Neural cell (in vitro differentiated cells): ENCODE measurements around the gene CR1. TPM values are rescaled to one million over a fixed set of nuclear protein-coding genes. Genes with fewer than 3 reads are reported as not detected.

Experiments used
- H2AFZ ChIP-seq: fragments of 200-600, 300-800 bp; sonication (generic), shearing (Covaris generic); 2 replicates; pipeline ENCODE4 v1.6.0; 2014; ENCODE audit warnings: low read depth, mild to moderate bottlenecking, antibody characterized with exemption, low read length, moderate library complexity
- H3F3A ChIP-seq: fragments of 200-600 bp; shearing (Covaris generic); 2 replicates; pipeline ENCODE4 v1.6.1; 2016; ENCODE audit warnings: mild to moderate bottlenecking, moderate library complexity, mixed read lengths, antibody characterized with exemption, low read length; ENCODE audit not compliant: insufficient read depth, poor library complexity, severe bottlenecking
- H3K27ac ChIP-seq: fragments of 200-600, 300-800 bp; sonication (generic), shearing (Covaris generic); 2 replicates; pipeline ENCODE4 v1.5.1; 2014; ENCODE audit warnings: mild to moderate bottlenecking, low read length, moderate library complexity
- H3K27me3 ChIP-seq: fragments of 300-800, 200-600 bp; sonication (generic), shearing (Covaris generic); 2 replicates; pipeline ENCODE4 v1.6.0; 2014; ENCODE audit warnings: mild to moderate bottlenecking, low read depth, low read length, moderate library complexity; ENCODE audit not compliant: insufficient read depth
- H3K36me3 ChIP-seq: fragments of 300-800, 200-600 bp; sonication (generic), shearing (Covaris generic); 2 replicates; pipeline ENCODE4 v1.5.1; 2014; ENCODE audit warnings: mild to moderate bottlenecking, antibody characterized with exemption, low read length, moderate library complexity; ENCODE audit not compliant: insufficient read depth
- H3K4me2 ChIP-seq: fragments of 300-800, 200-600 bp; sonication (generic), shearing (Covaris generic); 2 replicates; pipeline ENCODE4 v1.6.0; 2014; ENCODE audit warnings: mild to moderate bottlenecking, low read length
- H3K4me3 ChIP-seq: fragments of 300-800, 200-600 bp; sonication (generic), shearing (Covaris generic); 2 replicates; pipeline ENCODE4 v1.5.1; 2014; ENCODE audit warnings: mild to moderate bottlenecking, low read length, moderate library complexity
- H3K79me2 ChIP-seq: fragments of 200-600 bp; shearing (Covaris generic); replicated peaks from 2 replicates; pipeline ENCODE4 v1.6.0; 2014; ENCODE audit warnings: mild to moderate bottlenecking, low read length, moderate library complexity; ENCODE audit not compliant: insufficient read depth
- H3K9ac ChIP-seq: fragments of 300-800, 200-600 bp; sonication (generic), shearing (Covaris generic); 2 replicates; pipeline ENCODE4 v1.6.1; 2016; ENCODE audit warnings: mild to moderate bottlenecking, low read length, mixed read lengths
- H3K9me2 ChIP-seq: fragments of 200-600 bp; shearing (Covaris generic); 2 replicates; pipeline ENCODE4 v1.6.1; 2016; ENCODE audit warnings: mild to moderate bottlenecking, low read length, mixed read lengths; ENCODE audit not compliant: insufficient read depth
- H3K9me3 ChIP-seq: fragments of 200-600, 300-800 bp; sonication (generic), shearing (Covaris generic); 2 replicates; pipeline ENCODE4 v1.6.1; 2016; ENCODE audit warnings: mild to moderate bottlenecking, mixed run types, low read length, moderate library complexity, mixed read lengths
- H4K20me1 ChIP-seq: fragments of 200-600 bp; shearing (Covaris generic); 2 replicates; pipeline ENCODE4 v1.6.1; 2016; ENCODE audit warnings: mild to moderate bottlenecking, mixed run types; ENCODE audit not compliant: insufficient read depth
- EP300 ChIP-seq: fragments of 450-650 bp; conservative IDR thresholded peaks from 2 replicates; pipeline ENCODE4 v1.6.1; 2014; ENCODE audit warnings: antibody characterized with exemption, mild to moderate bottlenecking, moderate library complexity; ENCODE audit not compliant: poor library complexity, severe bottlenecking
- EZH2 ChIP-seq: fragments of 200-600, 300-800 bp; shearing (Covaris generic), sonication (generic); IDR thresholded peaks from 2 replicates; pipeline ENCODE4 v1.6.1; 2014; ENCODE audit warnings: antibody characterized with exemption, low read length, borderline replicate concordance, mild to moderate bottlenecking; ENCODE audit not compliant: insufficient read depth, poor library complexity, severe bottlenecking
- MXI1 ChIP-seq: fragments of 450-650 bp; conservative IDR thresholded peaks from 2 replicates; pipeline ENCODE4 v1.6.1; 2014; ENCODE audit warnings: antibody characterized with exemption, mild to moderate bottlenecking; ENCODE audit not compliant: poor library complexity, severe bottlenecking
- POLR2AphosphoS5 ChIP-seq: IDR thresholded peaks from 2 replicates; pipeline ENCODE4 v1.6.1; 2012
- RAD21 ChIP-seq: fragments of 450-650 bp; conservative IDR thresholded peaks from 2 replicates; pipeline ENCODE4 v1.6.1; 2014; ENCODE audit warnings: antibody characterized with exemption, mild to moderate bottlenecking, moderate library complexity
- SMC3 ChIP-seq: fragments of 450-650 bp; conservative IDR thresholded peaks from 2 replicates; pipeline ENCODE4 v1.6.1; 2014; ENCODE audit warnings: antibody characterized with exemption, mild to moderate bottlenecking, moderate library complexity; ENCODE audit not compliant: poor library complexity
- TAF1 ChIP-seq: IDR thresholded peaks from 2 replicates; pipeline ENCODE4 v1.6.1; 2012; ENCODE audit warnings: low read depth
- polyA plus RNA-seq: library from polyadenylated mRNA; depleted of rRNA; stranded (reverse); fragments of >200 nt; gene quantifications from 2 replicates; pipeline ENCODE4 v1.2.3, GENCODE V29; 2014
- TF ChIP-seq, protein P1 (sequence below): IDR thresholded peaks from 2 replicates; pipeline ENCODE4 v1.6.1; 2012; ENCODE audit warnings: borderline replicate concordance
- TF ChIP-seq, protein P2 (sequence below): fragments of 450-650 bp; IDR thresholded peaks from 2 replicates; pipeline ENCODE4 v1.5.1; 2014; ENCODE audit warnings: antibody characterized with exemption, mild to moderate bottlenecking, moderate library complexity; ENCODE audit not compliant: poor library complexity, severe bottlenecking

The CR1 gene
- polyA plus RNA-seq, 1 donor from 2014 or later, result not detected

DNA sequence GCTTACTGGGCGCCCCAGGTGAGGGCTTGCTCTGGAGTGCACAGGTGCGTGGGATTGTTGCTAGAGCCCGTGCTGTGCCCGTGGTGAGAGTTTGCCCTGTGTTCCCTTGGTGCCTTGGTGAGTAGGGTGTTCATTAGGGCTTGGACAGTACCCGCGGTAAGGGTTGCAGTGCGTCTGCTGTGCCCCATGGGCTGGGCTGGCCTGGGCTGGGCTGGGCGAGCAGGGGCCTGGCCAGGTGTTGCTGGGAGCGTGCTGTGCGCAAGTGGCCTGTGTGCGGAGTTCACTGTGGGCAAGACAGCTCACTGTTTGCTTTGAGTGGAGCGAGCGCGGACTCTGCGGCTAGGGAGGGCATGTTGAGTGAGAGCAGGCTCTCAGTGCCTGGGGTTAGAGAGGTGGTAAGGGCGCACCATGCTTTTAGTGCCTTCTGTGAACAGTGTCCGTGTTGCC lies 149.7 kb downstream of the CR1 start:
- no peak for TF ChIP-seq EP300
- TF ChIP-seq, protein P1, sequence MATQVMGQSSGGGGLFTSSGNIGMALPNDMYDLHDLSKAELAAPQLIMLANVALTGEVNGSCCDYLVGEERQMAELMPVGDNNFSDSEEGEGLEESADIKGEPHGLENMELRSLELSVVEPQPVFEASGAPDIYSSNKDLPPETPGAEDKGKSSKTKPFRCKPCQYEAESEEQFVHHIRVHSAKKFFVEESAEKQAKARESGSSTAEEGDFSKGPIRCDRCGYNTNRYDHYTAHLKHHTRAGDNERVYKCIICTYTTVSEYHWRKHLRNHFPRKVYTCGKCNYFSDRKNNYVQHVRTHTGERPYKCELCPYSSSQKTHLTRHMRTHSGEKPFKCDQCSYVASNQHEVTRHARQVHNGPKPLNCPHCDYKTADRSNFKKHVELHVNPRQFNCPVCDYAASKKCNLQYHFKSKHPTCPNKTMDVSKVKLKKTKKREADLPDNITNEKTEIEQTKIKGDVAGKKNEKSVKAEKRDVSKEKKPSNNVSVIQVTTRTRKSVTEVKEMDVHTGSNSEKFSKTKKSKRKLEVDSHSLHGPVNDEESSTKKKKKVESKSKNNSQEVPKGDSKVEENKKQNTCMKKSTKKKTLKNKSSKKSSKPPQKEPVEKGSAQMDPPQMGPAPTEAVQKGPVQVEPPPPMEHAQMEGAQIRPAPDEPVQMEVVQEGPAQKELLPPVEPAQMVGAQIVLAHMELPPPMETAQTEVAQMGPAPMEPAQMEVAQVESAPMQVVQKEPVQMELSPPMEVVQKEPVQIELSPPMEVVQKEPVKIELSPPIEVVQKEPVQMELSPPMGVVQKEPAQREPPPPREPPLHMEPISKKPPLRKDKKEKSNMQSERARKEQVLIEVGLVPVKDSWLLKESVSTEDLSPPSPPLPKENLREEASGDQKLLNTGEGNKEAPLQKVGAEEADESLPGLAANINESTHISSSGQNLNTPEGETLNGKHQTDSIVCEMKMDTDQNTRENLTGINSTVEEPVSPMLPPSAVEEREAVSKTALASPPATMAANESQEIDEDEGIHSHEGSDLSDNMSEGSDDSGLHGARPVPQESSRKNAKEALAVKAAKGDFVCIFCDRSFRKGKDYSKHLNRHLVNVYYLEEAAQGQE, result no peak
- TF ChIP-seq MXI1, result no peak
- no peak for TF ChIP-seq POLR2AphosphoS5
- TF ChIP-seq RAD21, result no peak
- no peak for TF ChIP-seq TAF1
- TF ChIP-seq, protein P2, sequence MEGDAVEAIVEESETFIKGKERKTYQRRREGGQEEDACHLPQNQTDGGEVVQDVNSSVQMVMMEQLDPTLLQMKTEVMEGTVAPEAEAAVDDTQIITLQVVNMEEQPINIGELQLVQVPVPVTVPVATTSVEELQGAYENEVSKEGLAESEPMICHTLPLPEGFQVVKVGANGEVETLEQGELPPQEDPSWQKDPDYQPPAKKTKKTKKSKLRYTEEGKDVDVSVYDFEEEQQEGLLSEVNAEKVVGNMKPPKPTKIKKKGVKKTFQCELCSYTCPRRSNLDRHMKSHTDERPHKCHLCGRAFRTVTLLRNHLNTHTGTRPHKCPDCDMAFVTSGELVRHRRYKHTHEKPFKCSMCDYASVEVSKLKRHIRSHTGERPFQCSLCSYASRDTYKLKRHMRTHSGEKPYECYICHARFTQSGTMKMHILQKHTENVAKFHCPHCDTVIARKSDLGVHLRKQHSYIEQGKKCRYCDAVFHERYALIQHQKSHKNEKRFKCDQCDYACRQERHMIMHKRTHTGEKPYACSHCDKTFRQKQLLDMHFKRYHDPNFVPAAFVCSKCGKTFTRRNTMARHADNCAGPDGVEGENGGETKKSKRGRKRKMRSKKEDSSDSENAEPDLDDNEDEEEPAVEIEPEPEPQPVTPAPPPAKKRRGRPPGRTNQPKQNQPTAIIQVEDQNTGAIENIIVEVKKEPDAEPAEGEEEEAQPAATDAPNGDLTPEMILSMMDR, result no peak
- no peak for TF ChIP-seq SMC3
- TF ChIP-seq EZH2, result no peak
- H3K79me2 ChIP-seq, result no peaks in the 10 kb centered on the region
- H3K4me2 ChIP-seq, result no peak overlapping the region
- no peaks in the 10 kb centered on the region for H3K36me3 ChIP-seq
- H3K9me2 ChIP-seq, result no peaks in the 10 kb centered on the region
- H3K9ac ChIP-seq, result no peak overlapping the region
- no peaks in the 10 kb centered on the region for H3F3A ChIP-seq
- no peak overlapping the region for H2AFZ ChIP-seq
- no peaks in the 10 kb centered on the region for H3K27me3 ChIP-seq
- H3K4me3 ChIP-seq, result no peak overlapping the region
- H3K27ac ChIP-seq, result no peak overlapping the region
- H4K20me1 ChIP-seq, result no peaks in the 10 kb centered on the region
- H3K9me3 ChIP-seq, result no peaks in the 10 kb centered on the region

DNA sequence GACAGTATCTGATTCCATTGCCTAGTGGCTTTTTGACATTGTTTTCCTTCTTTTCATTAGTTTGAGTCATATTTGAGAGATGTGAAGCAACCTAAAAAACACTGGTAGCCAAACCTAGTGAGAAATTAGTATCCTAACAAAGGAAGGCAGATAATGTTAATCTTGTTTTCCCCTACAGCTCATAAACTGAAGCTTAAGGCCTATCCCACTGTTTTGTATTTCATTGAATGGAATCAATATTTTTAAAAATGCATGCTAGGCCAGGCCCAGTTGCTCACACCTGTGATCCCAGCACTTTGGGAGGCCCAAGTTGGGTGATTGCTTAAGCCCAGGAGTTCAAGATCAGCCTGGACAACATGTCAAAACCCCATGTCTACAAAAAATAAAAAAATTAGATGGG lies 150.2 kb downstream of the CR1 start:
- H3K27me3 ChIP-seq, result no peaks in the 10 kb centered on the region
- H3K27ac ChIP-seq, result no peak overlapping the region
- TF ChIP-seq RAD21 (no peak), SMC3 (no peak), EP300 (no peak), MXI1 (no peak), POLR2AphosphoS5 (no peak), EZH2 (no peak), TAF1 (no peak)
- TF ChIP-seq, protein P1, result no peak
- TF ChIP-seq, protein P2, result no peak
- H3K9me3 ChIP-seq, result no peaks in the 10 kb centered on the region
- no peaks in the 10 kb centered on the region for H4K20me1 ChIP-seq
- no peaks in the 10 kb centered on the region for H3K79me2 ChIP-seq
- no peak overlapping the region for H3K4me3 ChIP-seq
- no peak overlapping the region for H3K9ac ChIP-seq
- H2AFZ ChIP-seq, result no peak overlapping the region
- no peak overlapping the region for H3K4me2 ChIP-seq
- H3K36me3 ChIP-seq, result no peaks in the 10 kb centered on the region
- H3F3A ChIP-seq, result no peaks in the 10 kb centered on the region
- no peaks in the 10 kb centered on the region for H3K9me2 ChIP-seq
